NCI-H510A treated with DMSO at 0.1 percent for 48 hours (cell line): ENCODE results near the gene MPHOSPH9.
A peak's percentile ranks its signal among the peaks of the same experiment; 100 is the strongest.

Experiments
- DNase-seq: peaks from one replicate; lab custom pipeline; 2025; lab: John Stamatoyannopoulos, UW

MPHOSPH9 gene

DNA sequence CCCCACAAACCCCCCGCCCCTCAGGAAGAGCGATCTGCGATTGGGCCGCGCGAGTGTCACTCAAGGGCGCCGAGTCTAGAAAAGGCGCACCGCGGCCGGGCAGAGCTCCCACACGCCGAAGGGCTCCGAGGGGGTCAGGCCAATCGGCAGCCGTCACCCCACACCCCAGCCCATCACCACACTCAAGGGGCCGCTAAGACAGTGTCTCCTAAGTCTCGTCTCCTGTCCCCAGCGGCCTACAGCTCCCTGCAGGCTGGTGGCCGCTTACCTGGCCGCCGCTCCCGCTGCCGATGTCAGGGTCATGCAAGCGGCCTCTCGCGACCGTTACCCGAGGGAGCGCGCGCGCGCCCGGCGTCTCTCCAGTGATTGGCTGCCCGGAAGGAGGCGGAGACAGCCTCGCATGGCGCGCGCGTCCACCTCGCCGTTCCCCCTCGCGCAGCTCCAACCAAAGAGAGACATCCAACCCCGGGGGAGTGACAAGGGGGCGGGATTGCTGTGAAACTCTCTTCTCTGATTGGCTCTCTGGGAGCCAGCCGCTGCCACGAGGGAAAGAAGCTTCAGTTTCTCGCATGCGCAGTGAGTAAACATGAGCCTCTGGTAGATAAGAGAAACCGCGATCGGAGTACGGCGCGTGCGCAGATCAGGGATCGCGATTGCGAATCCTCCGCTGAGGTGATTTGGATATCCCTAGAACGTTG lies at the start of gene MPHOSPH9, which contains the start of gene MTRFR:
Gene MPHOSPH9 (minus strand): TSS at position 335 of the 698 bp plus-strand sequence. CDS start 2,777 bp downstream, outside the sequence.
Gene MTRFR (plus strand): TSS at position 630 of the 698 bp plus-strand sequence. CDS start 20,239 bp downstream, outside the sequence.
- peak; percentile 100 for DNase-seq

DNA sequence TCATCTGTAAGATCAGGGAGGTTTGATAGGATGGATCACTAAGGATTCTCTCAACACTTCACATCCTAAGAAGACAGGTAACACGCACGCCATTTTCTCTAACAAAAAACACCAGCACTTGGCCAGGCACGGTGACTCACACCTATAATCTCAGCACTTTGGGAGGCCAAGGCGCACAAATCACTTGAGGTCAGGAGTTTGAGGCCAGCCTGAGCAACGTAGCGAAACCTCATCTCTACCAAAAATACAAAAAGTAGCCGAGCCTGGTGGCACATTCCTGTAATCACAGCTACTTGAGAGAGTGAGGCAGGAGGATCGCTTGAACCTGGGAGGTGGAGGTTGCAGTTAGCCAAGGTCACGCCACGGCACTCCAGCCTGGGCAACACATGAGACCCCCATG lies 49.2 kb upstream of the MPHOSPH9 start:
- DNase-seq, result no peak

- no peak for DNase-seq
Measured at GRCh38 chr12:123280971-123281370, 48.0 kb upstream of the MPHOSPH9 start.

GRCh38 chr12:123278101-123278627 lies 45.2 kb upstream of the MPHOSPH9 start:
- DNase-seq, result no peak

DNA sequence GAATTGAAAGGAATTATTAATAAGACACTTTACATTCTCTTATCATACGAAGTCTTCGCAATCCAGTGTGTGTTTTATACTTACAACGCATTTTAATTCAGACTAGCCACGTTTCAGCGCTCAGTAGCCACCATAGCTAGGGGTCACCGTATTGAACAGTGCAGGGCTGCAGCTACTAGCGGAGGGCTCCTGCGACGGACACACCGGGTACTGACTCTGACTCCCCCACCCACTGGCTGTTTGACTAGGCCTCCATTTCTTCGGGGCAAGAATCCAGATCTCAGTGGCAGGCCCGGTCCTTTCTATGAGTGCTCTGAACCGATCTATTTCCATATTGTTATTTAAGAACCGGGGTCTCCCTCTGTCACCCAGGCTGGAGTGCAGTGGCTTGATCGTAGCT lies 40.2 kb upstream of the MPHOSPH9 start:
- DNase-seq, result no peak

DNA sequence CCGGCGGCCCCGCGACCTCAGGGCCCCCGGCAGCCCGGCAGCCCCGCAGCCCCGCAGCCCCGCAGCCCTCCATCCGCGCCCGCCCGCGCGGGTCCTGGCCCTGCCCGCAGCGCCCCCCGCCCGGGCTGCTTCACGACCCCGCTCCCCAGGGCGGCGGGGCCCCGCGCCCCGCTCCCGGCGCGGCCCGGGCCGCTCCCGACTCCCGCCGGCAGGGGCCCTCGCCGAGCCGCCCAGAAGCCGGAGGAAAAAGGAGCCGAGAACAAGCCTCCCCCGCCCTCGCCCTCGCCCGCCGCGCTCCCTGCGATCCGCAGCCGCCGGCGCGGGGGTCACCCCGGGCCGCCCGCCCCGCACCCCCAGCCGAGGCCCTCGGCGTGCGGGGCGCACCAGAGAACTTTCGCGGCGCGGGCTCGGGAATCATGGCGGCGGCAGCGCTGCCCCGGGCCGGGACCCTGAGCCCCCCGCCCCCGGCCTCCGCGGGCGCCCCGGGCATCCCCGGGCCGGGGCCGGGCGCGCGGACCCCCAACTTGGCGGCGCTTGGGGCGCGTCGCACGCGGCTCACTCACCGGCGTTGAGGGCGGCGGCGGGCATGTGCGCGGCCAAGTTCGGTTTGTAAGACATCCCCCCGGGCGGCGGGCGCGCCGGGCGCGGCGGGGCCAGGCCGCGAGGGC lies 38.2 kb upstream of the MPHOSPH9 start:
- peak; percentile 57 for DNase-seq

DNA sequence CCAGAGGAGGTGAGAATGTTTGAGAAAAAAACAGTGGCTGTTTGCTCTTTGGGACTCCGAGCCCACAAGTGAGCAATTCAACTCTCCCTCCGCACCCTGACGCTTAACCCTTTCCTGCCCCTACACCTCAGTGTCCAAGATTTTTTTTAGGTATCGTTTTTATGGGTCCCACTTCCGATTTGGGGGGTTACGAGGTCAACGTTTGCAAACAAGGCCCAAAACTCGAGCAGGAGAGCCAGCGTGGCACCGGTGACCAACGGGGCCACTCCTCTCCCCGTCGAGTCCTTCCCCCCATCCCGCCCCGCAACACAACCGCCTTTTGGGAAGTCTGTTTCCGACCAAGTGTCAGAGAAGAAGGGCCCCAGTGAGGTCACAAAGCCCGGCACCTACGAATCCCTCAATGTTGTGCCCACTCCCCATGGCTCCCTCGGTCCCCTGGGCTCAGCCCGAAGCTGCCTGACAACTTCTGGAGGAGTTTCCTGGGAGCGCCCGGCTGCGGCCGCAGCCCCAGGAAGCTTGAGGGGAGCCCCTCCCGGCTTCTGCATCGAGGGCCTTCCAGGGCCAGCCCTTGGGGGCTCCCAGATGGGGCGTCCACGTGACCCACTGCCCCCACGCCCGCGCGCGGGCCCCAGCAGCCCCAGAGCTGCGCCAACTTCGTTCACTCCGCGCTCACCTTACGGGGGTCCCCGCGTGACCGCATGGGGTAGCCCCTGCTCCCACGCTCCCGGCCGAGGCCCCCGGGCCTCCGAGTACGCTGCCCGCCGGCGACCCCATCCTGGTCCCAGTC lies 37.5 kb upstream of the MPHOSPH9 start:
- no peak for DNase-seq

GRCh38 chr12:123269896-123270213 lies 36.9 kb upstream of the MPHOSPH9 start:
- DNase-seq, result no peak

- no peak for DNase-seq
Measured at GRCh38 chr12:123269395-123269892, 36.5 kb upstream of the MPHOSPH9 start.

DNA sequence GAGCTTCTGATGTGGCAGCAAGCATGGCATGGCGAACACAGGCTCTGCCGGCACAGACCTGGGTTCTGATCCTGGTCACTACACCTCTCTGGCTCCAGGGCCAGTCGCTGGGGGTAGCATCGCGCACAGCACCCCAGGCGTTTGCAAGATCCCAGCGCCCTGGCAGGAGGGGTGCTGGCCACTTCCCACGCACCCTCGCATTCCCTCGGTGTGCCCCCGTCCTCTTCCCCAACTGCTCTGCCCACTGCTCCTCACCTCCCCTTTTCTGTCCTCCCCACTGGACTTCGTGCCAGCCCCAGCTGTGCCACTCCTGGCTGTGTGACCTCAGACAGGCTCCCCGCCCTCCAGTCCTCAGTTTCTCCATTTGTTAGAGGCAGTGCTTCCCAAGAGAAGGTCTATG lies 35.9 kb upstream of the MPHOSPH9 start:
- no peak for DNase-seq

- no peak for DNase-seq
Measured at GRCh38 chr12:123267991-123268843, 35.3 kb upstream of the MPHOSPH9 start.

DNA sequence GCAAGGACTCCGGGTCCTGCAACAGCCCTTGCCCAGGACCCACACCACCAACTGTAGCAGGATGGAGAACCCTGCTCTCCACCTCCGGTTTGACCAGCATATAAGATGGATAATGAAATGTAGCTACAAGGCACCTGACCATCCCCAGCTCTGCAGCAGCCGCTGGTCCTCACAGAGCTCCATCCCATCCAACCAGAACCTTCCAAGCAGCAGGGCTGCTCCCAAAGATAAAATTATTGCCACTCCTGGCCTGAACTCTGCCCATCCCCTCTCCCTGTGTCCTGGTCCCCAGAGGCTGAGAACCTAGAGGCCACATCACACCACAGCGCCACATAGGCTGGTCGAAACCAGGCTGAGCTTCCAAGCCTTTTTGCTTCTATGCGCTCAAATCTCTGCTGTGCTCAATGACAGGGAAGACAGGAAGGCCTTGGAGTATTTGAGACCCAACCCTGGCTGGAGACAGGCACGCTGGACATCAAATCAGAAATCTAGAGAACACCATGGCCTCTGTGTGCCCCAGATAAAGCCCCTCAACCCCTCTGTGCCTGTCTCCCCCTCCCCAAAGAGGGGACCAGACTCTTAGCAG lies 34.5 kb upstream of the MPHOSPH9 start:
- DNase-seq, result no peak

GRCh38 chr12:123266679-123267277 lies 33.8 kb upstream of the MPHOSPH9 start:
- DNase-seq, result no peak

GRCh38 chr12:123265851-123266678 lies 33.1 kb upstream of the MPHOSPH9 start:
- DNase-seq, result no peak

DNA sequence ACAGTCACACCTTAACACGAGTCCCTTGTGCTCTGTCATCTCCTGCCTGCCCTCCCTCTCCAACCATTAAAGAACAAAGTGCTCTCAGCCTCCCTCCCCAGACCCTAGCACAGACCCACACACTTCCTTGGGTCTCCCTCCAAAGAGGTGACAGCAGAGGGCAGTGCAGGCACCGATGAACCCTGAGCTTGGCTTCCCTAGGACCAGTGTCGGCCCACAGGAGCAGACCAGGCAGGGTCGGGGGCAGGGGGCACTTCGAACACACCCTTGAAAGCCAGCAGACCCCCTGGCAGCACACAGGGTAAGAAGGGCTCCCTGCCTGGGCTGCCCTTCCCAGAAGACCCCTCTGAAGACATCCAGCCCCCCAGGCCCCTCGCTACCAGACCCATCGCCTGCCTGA lies 31.7 kb upstream of the MPHOSPH9 start:
- no peak for DNase-seq

DNA sequence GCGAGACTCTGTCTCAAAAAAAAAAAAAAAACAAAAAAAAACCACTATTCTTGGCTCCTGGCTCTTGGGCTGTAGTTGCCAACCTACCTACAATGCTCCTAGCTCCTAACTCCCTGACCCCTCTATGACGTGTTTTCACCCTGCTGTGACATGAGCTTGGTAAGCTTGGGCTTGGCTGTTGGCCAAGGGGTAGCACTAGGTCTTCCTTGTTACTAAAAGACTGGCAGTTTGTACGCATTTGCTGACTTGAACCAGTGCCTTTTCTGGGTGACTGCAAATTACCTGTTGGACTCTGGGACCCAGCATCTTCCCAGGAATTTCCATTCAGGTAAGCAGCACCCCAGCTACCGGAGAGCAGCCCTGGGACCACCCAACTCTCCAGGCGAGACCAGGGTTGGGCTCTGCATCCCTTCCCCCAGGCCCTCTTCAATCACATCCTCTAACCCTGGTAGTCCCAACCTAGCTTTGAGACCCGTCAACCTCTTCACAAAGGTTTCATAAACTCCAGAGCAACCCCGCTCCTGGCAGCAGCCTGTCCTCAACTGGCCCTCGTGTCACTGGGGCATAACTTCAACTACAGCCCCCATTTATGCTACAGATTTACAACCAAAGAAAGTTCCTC lies 30.4 kb upstream of the MPHOSPH9 start:
- no peak for DNase-seq

DNA sequence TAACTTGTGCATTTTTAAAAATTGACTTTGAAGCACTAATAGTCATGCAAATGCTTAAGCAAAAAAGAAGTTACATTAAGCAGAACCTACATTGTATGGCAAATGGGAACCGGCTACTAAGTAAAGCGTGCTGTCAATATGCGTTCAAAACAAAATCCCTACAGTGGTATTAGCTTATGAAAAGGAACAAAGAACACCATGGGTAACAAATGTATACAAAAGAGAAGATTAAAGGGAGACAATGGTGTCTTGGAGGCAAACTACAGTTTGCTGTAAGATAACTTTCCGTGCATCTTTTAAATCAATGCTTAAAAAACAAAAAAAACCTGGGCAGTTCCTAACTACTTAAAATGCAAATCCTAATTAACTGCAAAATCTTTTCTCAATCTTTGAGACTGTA lies 28.3 kb upstream of the MPHOSPH9 start:
- DNase-seq, result no peak

GRCh38 chr12:123260081-123260480 lies 27.1 kb upstream of the MPHOSPH9 start:
- no peak for DNase-seq

- DNase-seq, result no peak
Measured at GRCh38 chr12:123258593-123258992, 25.7 kb upstream of the MPHOSPH9 start.
